NCI-H2029 treated with DMSO at 0.1 percent for 48 hours (cell line): Measurements from ENCODE around the gene POLR2L.

Experiments used
- DNase-seq: peaks from one replicate; lab custom pipeline; 2025; lab: John Stamatoyannopoulos, UW

POLR2L gene

DNA sequence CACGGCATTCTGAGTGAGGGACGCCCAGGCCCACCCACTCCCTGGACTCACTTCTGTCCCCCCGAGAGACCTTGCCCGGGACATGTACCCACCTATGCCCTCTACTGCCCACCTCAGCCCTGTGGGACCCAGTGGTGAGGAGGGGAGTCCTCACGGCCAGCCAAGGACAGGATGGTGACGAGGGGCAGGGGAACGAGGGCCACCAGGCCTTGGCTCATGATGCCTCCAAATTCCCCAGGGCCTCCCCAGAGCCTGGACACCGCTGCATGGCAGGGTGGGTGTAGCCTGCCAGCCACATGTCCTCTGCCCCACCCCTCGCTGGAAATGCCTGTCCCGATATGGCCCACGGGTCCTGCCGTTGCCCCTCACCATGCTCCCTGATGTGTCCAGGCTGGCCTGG lies 26.5 kb upstream of the POLR2L start:
- DNase-seq: no peak

DNA sequence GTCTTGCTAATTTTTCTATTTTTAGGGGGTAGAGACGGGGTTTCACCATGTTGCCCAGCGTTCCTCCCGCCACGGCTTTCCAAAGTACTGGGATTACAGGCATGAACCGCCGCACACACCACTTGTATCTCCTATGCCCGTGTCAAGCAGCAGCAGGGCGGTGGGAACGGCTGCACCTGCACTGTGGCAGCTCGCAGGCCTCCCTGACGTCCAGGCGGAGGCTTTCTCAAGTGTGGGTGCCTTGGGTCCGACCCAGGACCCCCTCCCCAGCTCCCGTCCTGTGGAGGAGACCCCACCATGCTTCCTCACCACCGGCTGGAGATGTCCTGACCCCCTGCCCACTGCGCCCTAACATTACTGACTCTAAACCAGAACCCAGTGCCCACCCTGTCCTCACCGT lies 26.1 kb upstream of the POLR2L start:
- no peak for DNase-seq

- DNase-seq: no peak
Observed at GRCh38 chr11:867856-868358, 25.6 kb upstream of the POLR2L start.

- no peak for DNase-seq
Observed at GRCh38 chr11:866481-866880, 24.2 kb upstream of the POLR2L start.

GRCh38 chr11:865462-866430 lies 23.4 kb upstream of the POLR2L start:
- no peak for DNase-seq

- no peak for DNase-seq
Observed at GRCh38 chr11:864898-865297, 22.6 kb upstream of the POLR2L start.

DNA sequence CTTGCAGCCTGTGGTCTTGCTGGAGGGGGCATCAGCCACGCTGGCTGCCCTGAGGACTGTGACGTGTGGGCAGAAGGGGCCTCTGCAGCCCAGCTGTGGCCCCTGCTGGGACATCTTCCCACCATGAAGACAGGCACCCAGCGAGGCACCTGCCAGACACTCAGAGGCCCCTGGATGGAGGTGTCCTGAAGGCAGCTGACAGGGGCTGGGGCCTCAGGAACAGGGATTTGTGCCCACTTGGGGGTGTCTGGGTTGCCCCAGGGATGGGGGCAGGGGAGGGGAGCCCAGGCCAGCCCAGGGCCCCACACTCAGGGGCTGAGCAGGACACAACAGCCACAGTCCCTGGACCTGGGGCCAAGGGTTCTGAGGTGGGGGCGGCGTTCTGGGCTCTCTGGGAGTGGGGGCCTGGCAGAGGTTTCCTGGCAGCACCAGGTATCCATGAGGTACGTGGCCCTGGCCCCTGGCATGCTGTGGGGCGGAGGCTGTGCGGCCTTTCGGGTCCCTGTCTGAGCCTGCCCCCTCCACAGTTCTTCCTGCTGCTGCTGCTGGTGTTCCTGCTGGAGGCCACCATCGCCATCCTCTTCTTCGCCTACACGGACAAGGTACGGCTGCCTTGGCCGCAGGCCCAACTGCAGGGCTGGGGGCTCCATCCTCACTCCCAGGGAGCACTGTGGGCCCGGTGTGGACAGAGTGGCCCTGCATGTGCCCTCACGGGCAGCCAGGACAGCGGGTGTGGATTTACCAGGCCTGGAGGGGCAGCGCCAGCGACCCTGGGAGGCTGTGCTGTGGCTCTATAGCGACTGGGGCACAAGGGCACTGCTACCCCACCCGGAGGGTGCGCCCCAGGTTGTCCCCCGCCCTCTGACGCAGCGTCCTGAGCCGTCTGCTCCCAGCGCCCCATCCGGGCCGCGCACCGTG lies 21.8 kb upstream of the POLR2L start:
- no peak for DNase-seq

DNA sequence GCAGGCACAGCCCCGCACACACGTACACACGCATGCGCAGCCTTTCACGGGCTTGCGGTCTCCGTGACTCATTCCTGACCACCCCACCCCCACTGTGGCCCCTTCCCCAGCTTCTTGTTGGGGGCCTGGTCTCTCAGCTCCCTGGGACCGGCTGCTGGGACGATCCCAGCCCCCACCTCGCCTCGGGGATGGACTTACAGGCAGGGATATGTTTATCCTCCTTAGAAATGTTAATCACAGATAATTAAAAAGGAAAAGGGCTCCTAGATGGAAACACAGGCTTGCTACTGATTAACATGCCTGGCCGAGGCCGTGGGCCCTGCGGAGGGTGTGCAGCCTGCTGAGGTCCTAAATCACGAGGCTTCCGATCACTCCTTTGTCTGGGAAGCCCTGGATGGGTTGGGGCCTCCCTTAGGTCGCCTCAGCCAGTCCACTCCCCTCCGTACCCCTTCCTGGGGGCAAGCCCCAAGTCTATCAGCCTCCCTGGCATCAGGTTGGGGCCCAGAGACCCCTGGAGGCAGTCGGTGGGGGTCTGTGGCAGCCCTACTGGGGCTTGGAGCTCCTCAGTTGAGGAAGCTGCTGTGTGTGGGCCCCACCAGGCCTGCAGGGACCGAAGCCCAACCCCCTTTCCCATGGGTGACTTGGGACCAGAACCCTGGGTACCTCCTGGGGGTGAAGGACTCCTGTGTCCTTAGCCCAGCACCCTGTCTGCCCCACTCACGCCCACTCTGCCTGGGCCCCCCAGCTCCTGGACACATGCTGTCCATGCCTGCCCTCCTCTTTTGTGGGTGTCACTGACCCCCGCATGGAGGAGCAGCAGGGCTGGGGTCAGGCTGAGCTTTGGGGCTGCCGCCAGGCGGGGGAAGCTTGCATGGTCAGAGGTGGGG lies 20.9 kb upstream of the POLR2L start:
- no peak for DNase-seq

DNA sequence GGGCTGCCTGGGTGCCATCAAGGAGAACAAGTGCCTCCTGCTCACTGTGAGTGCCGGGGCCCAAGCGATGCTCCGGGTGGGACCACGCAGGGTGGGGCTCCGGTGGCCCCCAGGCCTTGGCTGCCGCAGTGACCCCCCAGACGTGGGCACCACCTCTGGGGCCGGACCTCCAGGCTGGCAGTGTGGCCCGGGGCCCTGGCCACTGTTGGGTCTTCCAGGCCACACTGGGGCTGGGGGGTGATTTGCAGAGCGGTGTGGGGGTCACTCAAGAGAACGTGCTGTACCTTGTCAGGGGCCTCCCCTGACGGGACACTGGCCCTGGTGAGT lies 20.3 kb upstream of the POLR2L start:
- DNase-seq: no peak

DNA sequence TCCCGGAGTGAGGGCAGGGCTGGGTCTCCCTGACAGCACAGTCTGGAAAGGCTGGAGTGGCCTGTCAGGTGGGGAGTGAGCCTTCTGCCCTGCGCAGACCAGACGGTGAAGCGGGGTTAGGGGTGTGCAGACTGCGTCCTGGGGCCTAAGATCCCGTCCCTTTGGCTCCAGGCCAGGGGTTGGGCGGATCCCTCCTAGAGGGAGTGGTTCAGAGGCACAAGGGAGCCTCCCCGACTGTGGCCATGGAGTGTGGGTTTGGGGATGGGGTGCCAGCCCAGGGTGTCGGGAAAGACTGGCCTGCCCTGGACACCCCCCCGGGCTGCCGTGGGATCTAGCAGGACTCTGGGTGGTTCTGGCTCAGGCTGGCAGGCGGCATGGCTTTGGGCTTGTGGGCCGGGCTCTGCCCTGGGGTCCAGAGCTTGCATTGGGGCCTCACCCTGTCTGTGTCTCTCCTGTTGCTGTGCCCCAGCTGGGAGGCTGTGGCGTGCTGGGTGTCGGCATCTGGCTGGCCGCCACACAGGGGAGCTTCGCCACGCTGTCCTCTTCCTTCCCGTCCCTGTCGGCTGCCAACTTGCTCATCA lies 19.8 kb upstream of the POLR2L start:
- DNase-seq: no peak

DNA sequence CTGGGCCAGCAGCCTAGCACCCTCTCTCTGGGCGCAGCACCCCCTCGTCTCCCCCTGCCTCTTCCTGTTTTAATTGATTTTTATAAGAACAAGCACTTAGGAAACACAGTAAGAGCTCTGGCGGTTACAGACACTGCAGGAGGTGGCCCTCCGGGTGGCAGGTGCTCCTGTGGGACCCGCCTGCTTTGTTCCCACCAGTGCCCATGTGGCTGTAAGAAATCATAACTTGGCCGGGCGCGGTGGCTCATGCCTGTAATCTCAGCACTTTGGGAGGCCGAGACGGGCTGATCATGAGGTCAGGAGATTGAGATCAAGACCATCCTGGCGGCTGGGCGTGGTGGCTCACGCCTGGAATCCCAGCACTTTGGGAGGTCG lies 18.8 kb upstream of the POLR2L start:
- no peak for DNase-seq

GRCh38 chr11:860234-861104 lies 18.1 kb upstream of the POLR2L start:
- DNase-seq: no peak

DNA sequence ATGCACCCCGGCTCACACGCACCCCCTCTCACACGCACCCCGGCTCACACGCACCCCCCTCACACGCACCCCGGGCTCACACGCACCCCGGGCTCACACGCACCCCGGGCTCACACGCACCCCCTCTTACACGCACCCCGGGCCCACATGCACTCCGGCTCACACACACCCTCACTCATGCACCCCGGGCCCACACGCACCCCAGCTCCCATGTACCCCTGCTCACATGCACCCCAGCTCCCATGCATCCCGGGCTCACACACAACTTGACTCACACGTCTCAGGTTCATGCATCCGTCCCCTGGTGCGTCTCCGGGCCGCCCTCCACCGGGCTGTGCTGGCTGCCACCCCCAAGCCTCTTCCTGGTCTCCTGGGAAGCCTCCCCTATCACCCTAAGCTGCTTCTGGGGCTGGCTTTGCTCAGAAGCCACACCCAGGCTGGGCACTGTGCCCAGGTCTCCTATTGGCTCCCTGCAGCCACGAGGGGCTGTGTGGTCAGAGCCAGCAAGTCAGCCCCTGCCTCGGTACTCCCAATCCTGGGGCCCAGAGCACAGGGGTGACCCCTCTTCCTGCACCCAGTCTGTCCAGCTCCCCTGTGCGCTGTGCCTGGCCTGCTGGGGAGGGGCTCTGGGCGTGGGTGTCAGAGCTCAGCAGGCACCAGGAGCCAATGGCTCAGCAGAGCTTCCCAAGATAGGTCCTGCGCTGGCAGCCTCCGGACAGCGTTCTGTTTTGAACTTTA lies 17.2 kb upstream of the POLR2L start:
- no peak for DNase-seq

GRCh38 chr11:858762-859339 lies 16.5 kb upstream of the POLR2L start:
- DNase-seq: no peak

DNA sequence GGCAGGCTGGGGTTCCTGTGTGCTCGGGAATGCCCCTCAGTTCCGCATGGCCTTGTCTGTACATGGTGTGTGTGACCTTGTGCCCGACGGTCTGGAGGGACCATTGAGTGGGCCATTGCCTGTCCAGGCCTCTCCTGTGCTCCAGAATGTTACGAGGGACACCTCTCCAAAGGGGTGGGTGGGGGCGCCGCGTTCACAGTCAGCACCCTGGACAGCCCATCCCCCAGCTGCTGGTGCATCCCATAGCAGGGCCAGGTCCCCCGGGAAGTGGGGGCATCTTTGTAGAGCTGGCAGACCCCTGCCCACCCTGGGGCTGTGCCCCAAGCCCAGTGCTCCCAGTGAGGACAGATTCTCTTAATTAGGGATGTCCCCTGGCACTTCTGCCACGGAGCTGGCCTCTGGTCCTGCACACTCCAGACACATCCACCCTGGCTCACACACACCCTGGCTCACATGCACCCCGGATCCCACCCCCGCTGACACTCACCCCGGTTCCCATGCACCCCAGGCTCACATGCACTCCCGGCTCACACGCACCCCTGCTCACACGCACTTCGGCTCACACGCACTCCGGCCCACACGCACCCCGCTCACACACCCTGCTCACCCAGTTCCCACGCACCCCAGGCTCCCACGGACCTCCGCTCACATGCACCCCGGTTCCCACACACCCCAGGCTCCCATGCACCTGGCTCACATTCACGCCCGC lies 15.9 kb upstream of the POLR2L start:
- DNase-seq: no peak

- DNase-seq: no peak
Observed at GRCh38 chr11:856397-856796, 14.1 kb upstream of the POLR2L start.

GRCh38 chr11:855796-856195 lies 13.5 kb upstream of the POLR2L start:
- no peak for DNase-seq

DNA sequence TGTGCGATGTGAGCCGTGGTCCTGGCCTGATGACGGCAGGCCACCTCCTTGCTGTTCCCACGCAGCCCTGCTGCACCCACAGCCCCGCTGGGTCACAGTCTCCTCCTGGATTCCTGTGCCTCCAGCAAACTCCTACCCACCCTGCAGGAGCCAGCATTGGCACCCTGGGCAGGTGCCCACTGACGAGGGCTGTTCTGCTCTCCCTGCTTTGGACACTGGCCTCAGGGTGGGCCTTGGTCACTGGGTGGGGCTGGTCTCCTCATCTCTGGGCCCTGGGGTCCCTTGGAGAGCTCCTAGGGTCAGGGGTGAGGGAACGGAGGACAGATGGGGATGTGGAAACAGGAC lies 13.0 kb upstream of the POLR2L start:
- DNase-seq: no peak
